Measurements from ENCODE around the gene PDE1C.

The PDE1C gene

DNA sequence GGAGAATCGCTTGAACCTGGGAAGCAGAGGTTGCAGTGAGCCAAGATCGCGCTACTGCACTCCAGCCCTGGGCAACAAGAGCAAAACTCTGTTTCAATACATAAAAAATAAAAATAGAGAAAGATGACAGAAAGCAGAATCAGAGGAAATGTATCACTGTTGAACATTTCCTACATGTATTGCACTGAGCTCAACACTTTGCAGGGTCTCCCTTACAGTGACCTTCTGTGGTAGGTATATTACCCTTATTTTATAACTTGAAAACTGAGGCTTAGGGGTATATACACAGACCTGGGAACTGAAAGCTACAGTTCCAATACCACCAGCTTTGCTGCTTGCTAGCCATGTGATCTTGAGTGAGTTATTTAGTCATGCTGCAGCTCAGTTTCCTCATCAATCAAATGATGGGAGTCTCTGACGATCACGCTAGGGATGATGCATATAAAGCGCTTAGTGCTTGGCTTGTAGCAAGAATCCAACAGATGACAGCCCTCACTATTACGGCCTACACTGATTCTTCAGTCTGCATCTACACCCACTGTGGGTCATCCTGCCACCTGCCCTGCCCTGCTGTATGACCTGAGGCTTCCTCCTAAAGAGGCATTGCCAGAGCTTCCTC lies 99.0 kb downstream of the PDE1C start:
- Histone ChIP-seq H3K27me3 (ENCODE audit: control insufficient read depth, insufficient read depth, low read length) (no peaks in the 10 kb centered on the region; the same call in 1 of the 2 replicates), H3K4me1 (ENCODE audit: control insufficient read depth, insufficient read depth, low read length) (no peaks in the 10 kb centered on the region), H3K27ac (ENCODE audit: low read length) (no peak overlapping the region), H3K9me3 (ENCODE audit: control insufficient read depth, insufficient read depth, low read length) (no peaks in the 10 kb centered on the region), H3K36me3 (ENCODE audit: control insufficient read depth, insufficient read depth, low read length) (no peaks in the 10 kb centered on the region), H3K4me3 (ENCODE audit: low read length) (no peak overlapping the region)
- DNase-seq (ENCODE audit: low read depth, low spot score), result no peak
- no CpG with 5 or more reads among the region's 7 CpGs for WGBS (ENCODE audit: insufficient coverage, insufficient read length)

DNA sequence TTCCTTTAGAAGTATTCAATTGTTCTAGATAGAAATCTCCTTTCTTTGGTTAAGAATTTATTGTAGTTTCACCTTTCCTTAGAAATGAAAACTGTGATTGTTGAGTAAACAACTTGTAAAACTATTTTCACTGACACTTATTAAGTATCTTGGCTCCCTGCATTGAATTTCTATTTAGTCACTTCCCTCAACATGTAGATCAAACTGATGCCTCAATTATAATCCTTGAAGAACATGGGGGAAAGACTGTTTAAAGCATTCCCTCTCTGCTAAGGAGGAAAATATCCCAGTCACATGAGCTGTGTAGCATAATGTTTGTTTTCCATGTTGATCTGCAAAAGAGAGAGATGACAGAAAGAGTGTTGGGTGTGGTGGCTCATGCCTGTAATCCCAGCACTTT lies 99.7 kb downstream of the PDE1C start:
- Histone ChIP-seq H3K27me3 (ENCODE audit: control insufficient read depth, insufficient read depth, low read length) (no peaks in the 10 kb centered on the region; the same call in 1 of the 2 replicates), H3K4me3 (ENCODE audit: low read length) (no peak overlapping the region), H3K27ac (ENCODE audit: low read length) (no peak overlapping the region), H3K9me3 (ENCODE audit: control insufficient read depth, insufficient read depth, low read length) (no peaks in the 10 kb centered on the region), H3K36me3 (ENCODE audit: control insufficient read depth, insufficient read depth, low read length) (no peaks in the 10 kb centered on the region), H3K4me1 (ENCODE audit: control insufficient read depth, insufficient read depth, low read length) (no peaks in the 10 kb centered on the region)
- DNase-seq (ENCODE audit: low read depth, low spot score), result no peak

DNA sequence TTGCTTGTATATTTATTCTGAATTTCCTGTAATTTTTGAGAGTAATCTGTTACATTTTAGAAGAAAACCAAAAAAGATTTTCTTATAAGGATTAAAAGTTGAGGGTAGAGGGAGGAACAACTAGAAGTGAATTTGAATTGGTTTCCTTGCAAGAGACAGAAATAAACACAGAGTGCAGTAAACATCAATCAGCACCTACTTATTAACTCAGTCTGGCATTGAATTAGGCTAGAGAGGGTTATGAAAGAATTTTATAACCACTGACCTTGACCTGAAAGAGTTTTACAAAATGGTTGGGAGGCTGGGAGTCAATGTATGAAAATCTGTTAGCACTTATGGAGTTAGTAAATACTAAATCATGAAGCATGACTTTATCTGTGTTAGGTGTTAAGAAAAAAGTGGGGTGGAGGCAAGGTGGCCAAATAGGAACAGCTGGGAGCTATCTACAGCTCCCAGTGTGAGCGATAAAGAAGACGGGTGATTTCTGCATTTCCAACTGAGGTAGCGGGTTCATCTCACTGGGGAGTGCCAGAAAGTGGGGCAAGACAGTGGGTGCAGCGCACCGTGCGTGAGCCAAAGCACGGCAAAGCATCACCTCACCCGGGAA lies 106.5 kb downstream of the PDE1C start:
- no CpG with 5 or more reads among the region's 8 CpGs for WGBS (ENCODE audit: insufficient coverage, insufficient read length)
- no peaks in the 10 kb centered on the region for H3K27me3 ChIP-seq (ENCODE audit: control insufficient read depth, insufficient read depth, low read length)
- H3K4me1 ChIP-seq (ENCODE audit: control insufficient read depth, insufficient read depth, low read length), result no peaks in the 10 kb centered on the region
- no peaks in the 10 kb centered on the region for H3K9me3 ChIP-seq (ENCODE audit: control insufficient read depth, insufficient read depth, low read length)
- DNase-seq (ENCODE audit: low read depth, low spot score), result no peak
- H3K27ac ChIP-seq (ENCODE audit: low read length), result no peak overlapping the region
- no peaks in the 10 kb centered on the region for H3K36me3 ChIP-seq (ENCODE audit: control insufficient read depth, insufficient read depth, low read length)
- no peak overlapping the region for H3K4me3 ChIP-seq (ENCODE audit: low read length)

DNA sequence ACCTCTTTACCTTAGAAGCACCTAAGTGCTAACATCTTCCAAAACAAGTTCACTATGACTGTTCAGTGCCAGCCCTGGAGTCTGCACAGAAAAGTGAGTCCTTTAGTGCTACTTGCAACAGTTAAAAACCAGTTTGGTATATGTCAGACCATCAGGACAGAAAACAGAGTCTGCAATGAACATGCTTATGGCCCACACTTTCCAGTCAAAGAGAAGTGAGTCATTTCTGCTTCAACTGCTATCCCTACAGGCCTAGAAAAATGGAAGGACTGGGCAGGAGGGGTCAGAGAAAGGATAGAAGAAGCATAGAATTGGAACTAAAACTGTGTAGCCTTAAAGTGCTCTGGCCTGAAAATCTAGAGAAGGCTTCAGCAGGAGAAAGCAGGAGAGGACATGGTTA lies 108.0 kb downstream of the PDE1C start:
- H3K4me1 ChIP-seq (ENCODE audit: control insufficient read depth, insufficient read depth, low read length), result no peaks in the 10 kb centered on the region
- H3K27me3 ChIP-seq (ENCODE audit: control insufficient read depth, insufficient read depth, low read length), result no peaks in the 10 kb centered on the region
- H3K4me3 ChIP-seq (ENCODE audit: low read length), result no peak overlapping the region
- H3K27ac ChIP-seq (ENCODE audit: low read length), result no peak overlapping the region
- H3K36me3 ChIP-seq (ENCODE audit: control insufficient read depth, insufficient read depth, low read length), result no peaks in the 10 kb centered on the region
- no peaks in the 10 kb centered on the region for H3K9me3 ChIP-seq (ENCODE audit: control insufficient read depth, insufficient read depth, low read length)
- DNase-seq (ENCODE audit: low read depth, low spot score), result no peak

DNA sequence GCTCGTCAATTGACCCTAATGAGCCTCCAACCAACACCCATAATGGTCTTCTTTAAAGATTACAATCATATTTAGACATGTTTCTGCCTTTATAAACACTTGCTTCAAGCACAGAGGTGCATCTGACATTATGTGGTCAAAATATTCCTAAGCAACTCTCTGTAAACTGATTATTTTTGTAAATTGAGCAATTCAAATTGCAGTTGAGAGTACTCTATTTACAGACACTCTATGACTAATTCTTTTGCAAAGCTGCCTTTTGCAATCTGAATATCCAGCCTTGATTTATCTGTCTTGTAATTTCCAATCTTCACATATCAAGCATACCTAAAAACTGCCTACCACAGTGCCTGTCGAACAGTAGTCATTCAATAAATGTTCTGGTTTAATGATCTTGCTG lies 112.0 kb downstream of the PDE1C start:
- Histone ChIP-seq H3K27me3 (ENCODE audit: control insufficient read depth, insufficient read depth, low read length) (no peaks in the 10 kb centered on the region), H3K27ac (ENCODE audit: low read length) (no peak overlapping the region), H3K4me1 (ENCODE audit: control insufficient read depth, insufficient read depth, low read length) (no peaks in the 10 kb centered on the region), H3K9me3 (ENCODE audit: control insufficient read depth, insufficient read depth, low read length) (no peaks in the 10 kb centered on the region), H3K36me3 (ENCODE audit: control insufficient read depth, insufficient read depth, low read length) (no peaks in the 10 kb centered on the region), H3K4me3 (ENCODE audit: low read length) (no peak overlapping the region)
- no peak for DNase-seq (ENCODE audit: low read depth, low spot score)
- WGBS (ENCODE audit: insufficient coverage, insufficient read length), result no CpG with 5 or more reads among the region's 2 CpGs

DNA sequence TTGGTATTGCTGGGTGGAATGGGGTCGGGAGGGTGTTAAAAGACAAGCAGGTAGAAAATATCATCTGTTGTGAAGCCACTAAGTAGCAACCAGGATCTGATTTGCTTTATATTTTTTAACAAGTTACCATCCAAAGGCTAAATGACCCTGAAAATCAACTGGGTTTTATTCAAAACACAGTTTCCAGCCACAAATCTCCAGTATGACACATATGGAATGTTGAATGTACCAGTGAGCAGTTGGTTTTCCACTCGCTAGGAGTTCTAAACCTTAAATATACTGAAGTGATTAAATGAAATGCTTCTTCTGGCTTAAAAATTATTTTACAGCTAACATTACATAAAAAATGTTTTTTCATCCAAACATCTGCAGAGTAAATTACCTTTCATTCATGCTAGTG lies 112.5 kb downstream of the PDE1C start:
- no peak overlapping the region for H3K4me3 ChIP-seq (ENCODE audit: low read length)
- H3K27me3 ChIP-seq (ENCODE audit: control insufficient read depth, insufficient read depth, low read length), result no peaks in the 10 kb centered on the region
- no peaks in the 10 kb centered on the region for H3K4me1 ChIP-seq (ENCODE audit: control insufficient read depth, insufficient read depth, low read length)
- no CpG with 5 or more reads among the region's 2 CpGs for WGBS (ENCODE audit: insufficient coverage, insufficient read length)
- H3K9me3 ChIP-seq (ENCODE audit: control insufficient read depth, insufficient read depth, low read length), result no peaks in the 10 kb centered on the region
- no peak for DNase-seq (ENCODE audit: low read depth, low spot score)
- H3K27ac ChIP-seq (ENCODE audit: low read length), result no peak overlapping the region
- H3K36me3 ChIP-seq (ENCODE audit: control insufficient read depth, insufficient read depth, low read length), result no peaks in the 10 kb centered on the region

DNA sequence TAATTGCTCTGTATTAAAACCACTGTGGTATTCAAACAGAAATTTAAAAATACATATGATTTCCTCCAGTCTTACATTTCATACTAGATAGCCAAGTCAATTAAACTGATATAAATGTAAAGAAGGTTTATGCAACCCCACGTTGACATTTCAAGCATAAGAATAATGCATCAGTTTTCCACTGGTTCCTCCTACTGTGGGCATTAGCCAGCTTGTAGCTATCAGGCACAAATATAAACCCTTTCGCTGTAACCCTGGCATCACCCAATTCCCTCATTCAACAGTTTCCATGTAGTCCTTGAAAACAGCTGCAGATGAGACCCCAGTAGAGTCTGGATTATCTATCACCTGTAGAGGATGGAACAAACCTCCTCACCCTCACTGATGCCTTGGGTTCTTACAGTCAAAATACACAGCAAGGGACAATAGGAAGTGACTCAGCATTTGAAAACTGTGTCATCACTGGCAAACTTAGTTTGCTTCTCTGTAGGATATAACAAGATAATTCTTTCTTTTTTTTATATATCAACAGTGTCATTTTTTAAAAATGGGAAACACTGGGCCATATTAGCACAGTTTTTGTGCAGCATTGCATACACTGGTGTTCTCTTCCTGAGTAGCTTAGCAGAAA lies 113.0 kb downstream of the PDE1C start:
- WGBS (ENCODE audit: insufficient coverage, insufficient read length), result no CpG with 5 or more reads among the region's 2 CpGs
- Histone ChIP-seq H3K4me3 (ENCODE audit: low read length) (no peak overlapping the region), H3K9me3 (ENCODE audit: control insufficient read depth, insufficient read depth, low read length) (no peaks in the 10 kb centered on the region), H3K27ac (ENCODE audit: low read length) (no peak overlapping the region), H3K27me3 (ENCODE audit: control insufficient read depth, insufficient read depth, low read length) (no peaks in the 10 kb centered on the region), H3K4me1 (ENCODE audit: control insufficient read depth, insufficient read depth, low read length) (no peaks in the 10 kb centered on the region), H3K36me3 (ENCODE audit: control insufficient read depth, insufficient read depth, low read length) (no peaks in the 10 kb centered on the region)
- DNase-seq (ENCODE audit: low read depth, low spot score), result no peak

DNA sequence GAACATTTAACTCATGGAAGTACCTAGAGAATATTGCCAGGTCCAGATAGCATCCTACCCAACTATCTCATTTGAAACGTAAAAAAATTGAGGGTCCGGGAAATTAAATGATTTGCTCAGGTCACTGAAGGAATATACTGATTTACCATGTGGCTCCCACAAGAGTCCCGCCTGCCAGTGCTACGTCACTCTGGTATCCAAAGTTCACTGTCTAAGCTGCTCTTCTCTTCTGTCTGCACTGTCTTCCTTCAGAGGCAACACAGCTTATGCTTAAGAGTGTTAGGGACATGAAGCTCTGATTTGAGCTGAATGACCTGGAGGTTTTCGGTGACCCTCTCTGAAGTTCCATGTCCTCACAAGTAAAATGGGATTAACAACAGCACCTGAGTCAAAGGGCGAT lies 114.6 kb downstream of the PDE1C start:
- no peak overlapping the region for H3K27ac ChIP-seq (ENCODE audit: low read length)
- no peaks in the 10 kb centered on the region for H3K36me3 ChIP-seq (ENCODE audit: control insufficient read depth, insufficient read depth, low read length)
- no peak overlapping the region for H3K4me3 ChIP-seq (ENCODE audit: low read length)
- no peaks in the 10 kb centered on the region for H3K27me3 ChIP-seq (ENCODE audit: control insufficient read depth, insufficient read depth, low read length)
- H3K9me3 ChIP-seq (ENCODE audit: control insufficient read depth, insufficient read depth, low read length), result no peaks in the 10 kb centered on the region
- no peak for DNase-seq (ENCODE audit: low read depth, low spot score)
- no peaks in the 10 kb centered on the region for H3K4me1 ChIP-seq (ENCODE audit: control insufficient read depth, insufficient read depth, low read length)
- no CpG with 5 or more reads among the region's 6 CpGs for WGBS (ENCODE audit: insufficient coverage, insufficient read length)

DNA sequence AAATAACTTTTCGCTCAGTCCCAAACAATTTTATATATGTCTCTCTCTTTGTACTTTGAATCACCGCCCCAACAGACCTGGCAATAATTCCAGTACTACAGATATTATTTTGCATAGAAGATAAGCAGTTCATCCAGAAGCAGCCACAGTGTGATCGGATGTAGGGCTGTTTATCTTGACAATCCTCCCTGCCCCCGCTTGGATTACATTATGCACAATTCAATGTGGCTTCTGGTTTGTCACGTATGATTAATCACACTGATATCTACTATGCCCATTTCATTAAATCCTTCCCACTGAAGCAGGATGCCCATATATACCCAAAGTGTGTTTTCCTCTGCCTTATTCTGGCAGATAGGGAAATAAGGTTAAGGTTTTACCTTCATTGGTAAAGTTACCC lies 115.2 kb downstream of the PDE1C start:
- WGBS (ENCODE audit: insufficient coverage, insufficient read length), result no CpG with 5 or more reads among the region's 5 CpGs

DNA sequence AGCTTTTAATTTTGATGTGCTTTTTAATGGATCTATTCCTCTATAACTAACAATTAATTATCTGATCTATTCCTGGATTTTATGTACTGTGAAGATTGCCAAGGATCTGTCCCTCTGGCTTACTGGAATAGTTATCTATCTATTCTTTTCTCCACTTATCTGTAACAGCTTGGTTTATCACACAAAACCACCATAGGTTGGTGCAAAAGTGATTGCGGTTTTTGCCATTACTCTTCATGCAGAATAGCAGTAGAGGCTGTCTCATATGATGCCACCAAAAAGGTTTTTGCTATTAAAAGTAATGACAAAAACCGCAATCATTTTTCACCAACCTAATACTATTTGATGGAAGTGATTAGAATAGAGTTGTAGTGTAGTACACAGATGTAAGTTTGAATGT lies 115.7 kb downstream of the PDE1C start:
- Histone ChIP-seq H3K27ac (ENCODE audit: low read length) (no peak overlapping the region), H3K27me3 (ENCODE audit: control insufficient read depth, insufficient read depth, low read length) (no peaks in the 10 kb centered on the region), H3K36me3 (ENCODE audit: control insufficient read depth, insufficient read depth, low read length) (no peaks in the 10 kb centered on the region), H3K4me3 (ENCODE audit: low read length) (no peak overlapping the region), H3K4me1 (ENCODE audit: control insufficient read depth, insufficient read depth, low read length) (no peaks in the 10 kb centered on the region), H3K9me3 (ENCODE audit: control insufficient read depth, insufficient read depth, low read length) (no peaks in the 10 kb centered on the region)
- no peak for DNase-seq (ENCODE audit: low read depth, low spot score)
- no CpG with 5 or more reads among the region's 2 CpGs for WGBS (ENCODE audit: insufficient coverage, insufficient read length)

More for the DNA sequence above, 115.2 kb downstream of the PDE1C start:
- no peak for DNase-seq (ENCODE audit: low read depth, low spot score)
- H3K36me3 ChIP-seq (ENCODE audit: control insufficient read depth, insufficient read depth, low read length), result no peaks in the 10 kb centered on the region
- no peaks in the 10 kb centered on the region for H3K27me3 ChIP-seq (ENCODE audit: control insufficient read depth, insufficient read depth, low read length)
- H3K4me3 ChIP-seq (ENCODE audit: low read length), result no peak overlapping the region
- no peak overlapping the region for H3K27ac ChIP-seq (ENCODE audit: low read length)
- no peaks in the 10 kb centered on the region for H3K4me1 ChIP-seq (ENCODE audit: control insufficient read depth, insufficient read depth, low read length)
- no peaks in the 10 kb centered on the region for H3K9me3 ChIP-seq (ENCODE audit: control insufficient read depth, insufficient read depth, low read length)

DNA sequence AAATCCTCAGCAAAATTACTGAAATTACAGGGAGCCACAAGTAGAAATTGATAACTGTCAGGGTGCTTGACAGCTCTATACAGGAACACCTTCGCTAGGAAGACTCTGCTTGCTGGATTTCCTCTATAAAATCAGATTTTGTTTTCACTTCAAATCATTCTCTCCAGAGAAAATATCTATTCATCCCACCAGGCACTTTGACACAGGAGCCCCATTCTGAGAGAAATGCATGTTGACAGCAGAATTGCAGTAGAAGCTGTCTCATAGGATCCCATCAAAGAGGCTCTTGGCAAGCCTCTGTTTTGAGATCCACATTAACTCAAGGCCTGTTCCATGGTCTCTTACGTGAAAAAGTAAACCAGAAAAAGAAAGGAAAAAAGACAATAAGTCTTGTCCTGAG lies 116.8 kb downstream of the PDE1C start:
- no CpG with 5 or more reads among the region's 2 CpGs for WGBS (ENCODE audit: insufficient coverage, insufficient read length)

More for the DNA sequence above, 116.8 kb downstream of the PDE1C start:
- H3K4me3 ChIP-seq (ENCODE audit: low read length), result no peak overlapping the region
- no peaks in the 10 kb centered on the region for H3K9me3 ChIP-seq (ENCODE audit: control insufficient read depth, insufficient read depth, low read length)
- DNase-seq (ENCODE audit: low read depth, low spot score), result no peak
- H3K27ac ChIP-seq (ENCODE audit: low read length), result no peak overlapping the region
- no peaks in the 10 kb centered on the region for H3K36me3 ChIP-seq (ENCODE audit: control insufficient read depth, insufficient read depth, low read length)
- no peaks in the 10 kb centered on the region for H3K4me1 ChIP-seq (ENCODE audit: control insufficient read depth, insufficient read depth, low read length)
- H3K27me3 ChIP-seq (ENCODE audit: control insufficient read depth, insufficient read depth, low read length), result no peaks in the 10 kb centered on the region

Data from iPS DF 6.9 (cell line).